WTC11 (cell line): Measurements from ENCODE around the gene ATG16L1. TPM values are rescaled to one million over a fixed set of nuclear protein-coding genes. Genes with fewer than 3 reads are reported as not detected.

ENCODE experiments used
- ATAC-seq: fragments of 200-7000 bp; cut with Tn5 transposase; 2 replicates; pipeline ENCODE4 v1.10.0; 2021; ENCODE audit warnings: mild to moderate bottlenecking, moderate library complexity
- CTCF ChIA-PET: fragments of 300-600 bp; sonication (Branson Sonifier 250); formaldehyde crosslinking; loops from one replicate; lab custom pipeline; 2021; ENCODE audit warnings: antibody characterized with exemption; lab: Charles Lee
- POLR2A ChIA-PET: fragments of 350-600 bp; sonication (Branson Sonifier 250); formaldehyde crosslinking; loops from one replicate; lab custom pipeline; 2021; ENCODE audit warnings: antibody characterized with exemption; lab: Charles Lee
- DNase-seq: peaks from one replicate; pipeline ENCODE4 v3.0.0; 2021; ENCODE audit warnings: low spot score
- H3K27ac Mint-ChIP-seq: 2 replicates; pipeline ENCODE4 v1.8.0; 2021; ENCODE audit warnings: mixed read lengths
- H3K27me3 Mint-ChIP-seq: 2 replicates; pipeline ENCODE4 v1.8.0; 2021; ENCODE audit warnings: low read depth, mild to moderate bottlenecking, moderate library complexity, mixed read lengths
- H3K36me3 Mint-ChIP-seq: 2 replicates; pipeline ENCODE4 v1.8.0; 2021; ENCODE audit warnings: mixed read lengths
- H3K4me1 Mint-ChIP-seq: 2 replicates; pipeline ENCODE4 v1.8.0; 2022; ENCODE audit warnings: mixed read lengths
- H3K4me3 Mint-ChIP-seq: 2 replicates; pipeline ENCODE4 v1.8.0; 2021; ENCODE audit warnings: mild to moderate bottlenecking, moderate library complexity, mixed read lengths
- H3K9me3 Mint-ChIP-seq: 2 replicates; pipeline ENCODE4 v1.8.0; 2021; ENCODE audit warnings: mixed read lengths
- AR ChIP-seq: fragments of 250-450 bp; sonication (Bioruptor Pico); IDR thresholded peaks from 2 replicates; pipeline ENCODE4 v1.9.0; 2021; ENCODE audit warnings: mild to moderate bottlenecking
- CREM ChIP-seq: sonication (generic); formaldehyde crosslinking; IDR thresholded peaks from 2 replicates; pipeline ENCODE4 v1.8.1; 2022; ENCODE audit warnings: mild to moderate bottlenecking, missing genetic modification reagents, moderate library complexity
- E2F1 ChIP-seq: sonication (generic); formaldehyde crosslinking; IDR thresholded peaks from 2 replicates; pipeline ENCODE4 v1.8.0; 2022; ENCODE audit warnings: mild to moderate bottlenecking, missing genetic modification reagents
- ELF4 ChIP-seq: sonication (generic); formaldehyde crosslinking; IDR thresholded peaks from 2 replicates; pipeline ENCODE4 v1.8.1; 2022; ENCODE audit warnings: low read depth, mild to moderate bottlenecking, moderate library complexity, missing genetic modification reagents
- ETV6 ChIP-seq: sonication (generic); formaldehyde crosslinking; IDR thresholded peaks from 2 replicates; pipeline ENCODE4 v1.8.1; 2022; ENCODE audit warnings: mild to moderate bottlenecking, missing genetic modification reagents
- FOXP1 ChIP-seq: sonication (generic); formaldehyde crosslinking; IDR thresholded peaks from 2 replicates; pipeline ENCODE4 v1.8.0; 2022; ENCODE audit warnings: missing genetic modification reagents, mild to moderate bottlenecking, moderate library complexity, borderline replicate concordance
- IRF2 ChIP-seq: sonication (generic); formaldehyde crosslinking; IDR thresholded peaks from 2 replicates; pipeline ENCODE4 v1.8.0; 2022; ENCODE audit warnings: low read depth, missing genetic modification reagents, borderline replicate concordance
- MYBL2 ChIP-seq: sonication (generic); formaldehyde crosslinking; IDR thresholded peaks from 2 replicates; pipeline ENCODE4 v1.8.1; 2023; ENCODE audit warnings: mild to moderate bottlenecking, moderate library complexity, missing genetic modification reagents
- NR3C1 ChIP-seq: sonication (generic); formaldehyde crosslinking; conservative IDR thresholded peaks from 2 replicates; pipeline ENCODE4 v1.8.1; 2023; ENCODE audit warnings: low read depth, mild to moderate bottlenecking, missing genetic modification reagents
- SMAD3 ChIP-seq: sonication (generic); formaldehyde crosslinking; IDR thresholded peaks from 2 replicates; pipeline ENCODE4 v1.8.0; 2022; ENCODE audit warnings: missing genetic modification reagents, mild to moderate bottlenecking, borderline replicate concordance
- SMAD4 ChIP-seq: sonication (generic); formaldehyde crosslinking; IDR thresholded peaks from 2 replicates; pipeline ENCODE4 v1.8.0; 2022; ENCODE audit warnings: mild to moderate bottlenecking, missing genetic modification reagents
- STAT6 ChIP-seq: sonication (generic); formaldehyde crosslinking; conservative IDR thresholded peaks from 2 replicates; pipeline ENCODE4 v1.8.1; 2023; ENCODE audit warnings: mild to moderate bottlenecking, low read depth, missing genetic modification reagents, moderate library complexity
- TCF7 ChIP-seq: sonication (generic); formaldehyde crosslinking; IDR thresholded peaks from 2 replicates; pipeline ENCODE4 v1.8.0; 2022; ENCODE audit warnings: mild to moderate bottlenecking, low read depth, missing genetic modification reagents, moderate library complexity
- ZBTB21 ChIP-seq: sonication (generic); formaldehyde crosslinking; IDR thresholded peaks from 2 replicates; pipeline ENCODE4 v1.8.1; 2023; ENCODE audit warnings: mild to moderate bottlenecking, missing genetic modification reagents, borderline replicate concordance
- ZNF396 ChIP-seq: fragments of 250-450 bp; sonication (Bioruptor Pico); IDR thresholded peaks from 2 replicates; pipeline ENCODE4 v1.8.0; 2021; ENCODE audit warnings: mild to moderate bottlenecking, moderate library complexity, borderline replicate concordance
- total RNA-seq: library from RNA; stranded (reverse); gene quantifications from 3 replicates; pipeline ENCODE4 v1.2.3, GENCODE V29; 2021
- TF ChIP-seq, protein P1 (sequence below): sonication (generic); formaldehyde crosslinking; IDR thresholded peaks from 2 replicates; pipeline ENCODE4 v1.8.1; 2023; ENCODE audit warnings: mild to moderate bottlenecking, missing genetic modification reagents, moderate library complexity
- TF ChIP-seq, protein P2 (sequence below): fragments of 200-600 bp; IDR thresholded peaks from 2 replicates; pipeline ENCODE4 v1.8.0; 2022; ENCODE audit warnings: antibody characterized with exemption
- TF ChIP-seq, protein P3 (sequence below): sonication (generic); formaldehyde crosslinking; IDR thresholded peaks from 2 replicates; pipeline ENCODE4 v1.8.1; 2022; ENCODE audit warnings: mild to moderate bottlenecking, missing genetic modification reagents, moderate library complexity, borderline replicate concordance
- TF ChIP-seq, protein P4 (sequence below): sonication (generic); formaldehyde crosslinking; IDR thresholded peaks from 2 replicates; pipeline ENCODE4 v1.8.0; 2022; ENCODE audit warnings: mild to moderate bottlenecking, missing genetic modification reagents
- TF ChIP-seq, protein P5 (sequence below): sonication (generic); formaldehyde crosslinking; IDR thresholded peaks from 2 replicates; pipeline ENCODE4 v1.8.0; 2023; ENCODE audit warnings: missing genetic modification reagents

ATG16L1 gene
- total RNA-seq, 1 experiment from 2014 or later, result 31.8 TPM

DNA sequence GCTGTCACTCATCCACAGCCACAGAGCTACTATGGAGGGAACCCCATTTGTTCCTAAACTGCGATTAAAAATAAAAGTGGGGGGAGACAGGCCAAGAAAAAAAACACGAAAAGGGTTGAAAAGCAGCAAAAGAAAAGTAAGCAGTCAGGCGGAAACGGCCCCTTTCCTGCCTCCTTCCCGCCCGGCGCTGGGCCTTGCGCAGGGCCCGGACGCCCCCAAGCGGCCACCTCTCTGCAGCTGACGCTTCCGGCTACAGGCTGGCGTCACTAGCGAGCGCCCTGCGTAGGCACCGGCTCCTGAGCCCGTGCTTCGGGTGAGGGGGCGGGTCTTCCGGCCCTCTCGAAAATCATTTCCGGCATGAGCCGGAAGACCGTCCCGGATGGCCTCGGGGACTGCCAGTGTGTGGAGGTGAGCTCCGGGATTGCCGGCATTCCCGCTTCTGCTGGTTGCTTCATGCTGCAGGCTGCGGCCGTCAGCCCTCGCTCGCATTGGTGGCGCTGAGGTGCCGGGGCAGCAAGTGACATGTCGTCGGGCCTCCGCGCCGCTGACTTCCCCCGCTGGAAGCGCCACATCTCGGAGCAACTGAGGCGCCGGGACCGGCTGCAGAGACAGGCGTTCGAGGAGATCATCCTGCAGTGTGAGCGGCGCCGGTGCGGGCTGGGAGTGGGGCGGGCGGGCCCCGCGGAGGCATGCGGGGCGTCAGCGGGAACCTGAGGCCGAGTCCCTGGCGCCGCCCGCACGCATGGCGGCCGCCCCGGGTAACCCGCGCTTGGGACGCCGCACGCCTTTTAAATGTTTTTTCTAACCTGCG, at the start of gene ATG16L1 (continued):
- TF ChIP-seq, protein P1, sequence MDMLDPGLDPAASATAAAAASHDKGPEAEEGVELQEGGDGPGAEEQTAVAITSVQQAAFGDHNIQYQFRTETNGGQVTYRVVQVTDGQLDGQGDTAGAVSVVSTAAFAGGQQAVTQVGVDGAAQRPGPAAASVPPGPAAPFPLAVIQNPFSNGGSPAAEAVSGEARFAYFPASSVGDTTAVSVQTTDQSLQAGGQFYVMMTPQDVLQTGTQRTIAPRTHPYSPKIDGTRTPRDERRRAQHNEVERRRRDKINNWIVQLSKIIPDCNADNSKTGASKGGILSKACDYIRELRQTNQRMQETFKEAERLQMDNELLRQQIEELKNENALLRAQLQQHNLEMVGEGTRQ (CRISPR knock-in tag), result no peak
- TF ChIP-seq, protein P2, sequence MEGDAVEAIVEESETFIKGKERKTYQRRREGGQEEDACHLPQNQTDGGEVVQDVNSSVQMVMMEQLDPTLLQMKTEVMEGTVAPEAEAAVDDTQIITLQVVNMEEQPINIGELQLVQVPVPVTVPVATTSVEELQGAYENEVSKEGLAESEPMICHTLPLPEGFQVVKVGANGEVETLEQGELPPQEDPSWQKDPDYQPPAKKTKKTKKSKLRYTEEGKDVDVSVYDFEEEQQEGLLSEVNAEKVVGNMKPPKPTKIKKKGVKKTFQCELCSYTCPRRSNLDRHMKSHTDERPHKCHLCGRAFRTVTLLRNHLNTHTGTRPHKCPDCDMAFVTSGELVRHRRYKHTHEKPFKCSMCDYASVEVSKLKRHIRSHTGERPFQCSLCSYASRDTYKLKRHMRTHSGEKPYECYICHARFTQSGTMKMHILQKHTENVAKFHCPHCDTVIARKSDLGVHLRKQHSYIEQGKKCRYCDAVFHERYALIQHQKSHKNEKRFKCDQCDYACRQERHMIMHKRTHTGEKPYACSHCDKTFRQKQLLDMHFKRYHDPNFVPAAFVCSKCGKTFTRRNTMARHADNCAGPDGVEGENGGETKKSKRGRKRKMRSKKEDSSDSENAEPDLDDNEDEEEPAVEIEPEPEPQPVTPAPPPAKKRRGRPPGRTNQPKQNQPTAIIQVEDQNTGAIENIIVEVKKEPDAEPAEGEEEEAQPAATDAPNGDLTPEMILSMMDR, result peak; percentile 65
- TF ChIP-seq FOXP1 (CRISPR knock-in tag) (peak; percentile 75; the same call in 1 of the 2 replicates), TCF7 (CRISPR knock-in tag) (no peak), IRF2 (no peak), STAT6 (no peak), ZBTB21 (CRISPR knock-in tag) (peak; percentile 76), ETV6 (CRISPR knock-in tag) (peak; percentile 76), MYBL2 (CRISPR knock-in tag) (peak; percentile 38; the same call in 1 of the 2 replicates), E2F1 (CRISPR knock-in tag) (0 out of 2 replicates have a peak, but pooled peaks have one; percentile 35), SMAD3 (CRISPR knock-in tag) (0 out of 2 replicates have a peak, but pooled peaks have one; percentile 13), CREM (CRISPR knock-in tag) (peak; percentile 98), ZNF396 (no peak)
- TF ChIP-seq, protein P3, sequence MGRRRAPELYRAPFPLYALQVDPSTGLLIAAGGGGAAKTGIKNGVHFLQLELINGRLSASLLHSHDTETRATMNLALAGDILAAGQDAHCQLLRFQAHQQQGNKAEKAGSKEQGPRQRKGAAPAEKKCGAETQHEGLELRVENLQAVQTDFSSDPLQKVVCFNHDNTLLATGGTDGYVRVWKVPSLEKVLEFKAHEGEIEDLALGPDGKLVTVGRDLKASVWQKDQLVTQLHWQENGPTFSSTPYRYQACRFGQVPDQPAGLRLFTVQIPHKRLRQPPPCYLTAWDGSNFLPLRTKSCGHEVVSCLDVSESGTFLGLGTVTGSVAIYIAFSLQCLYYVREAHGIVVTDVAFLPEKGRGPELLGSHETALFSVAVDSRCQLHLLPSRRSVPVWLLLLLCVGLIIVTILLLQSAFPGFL (CRISPR knock-in tag), result peak; percentile 81; the same call in 1 of the 2 replicates
- TF ChIP-seq, protein P4, sequence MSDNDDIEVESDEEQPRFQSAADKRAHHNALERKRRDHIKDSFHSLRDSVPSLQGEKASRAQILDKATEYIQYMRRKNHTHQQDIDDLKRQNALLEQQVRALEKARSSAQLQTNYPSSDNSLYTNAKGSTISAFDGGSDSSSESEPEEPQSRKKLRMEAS (CRISPR knock-in tag), result peak; percentile 62

GRCh38 chr2:233202531-233202944, 48.9 kb upstream of the ATG16L1 start:
- Mint-ChIP-seq H3K27me3 (peaks cover 26% of the 10 kb centered on the region), H3K4me1 (peaks cover 9% of the 10 kb centered on the region), H3K4me3 (no peak overlapping the region), H3K36me3 (peaks cover 22% of the 10 kb centered on the region)
- TF ChIP-seq, protein P5, sequence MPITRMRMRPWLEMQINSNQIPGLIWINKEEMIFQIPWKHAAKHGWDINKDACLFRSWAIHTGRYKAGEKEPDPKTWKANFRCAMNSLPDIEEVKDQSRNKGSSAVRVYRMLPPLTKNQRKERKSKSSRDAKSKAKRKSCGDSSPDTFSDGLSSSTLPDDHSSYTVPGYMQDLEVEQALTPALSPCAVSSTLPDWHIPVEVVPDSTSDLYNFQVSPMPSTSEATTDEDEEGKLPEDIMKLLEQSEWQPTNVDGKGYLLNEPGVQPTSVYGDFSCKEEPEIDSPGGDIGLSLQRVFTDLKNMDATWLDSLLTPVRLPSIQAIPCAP, result no peak
- TF ChIP-seq SMAD3 (CRISPR knock-in tag) (no peak), AR (CRISPR knock-in tag) (no peak), NR3C1 (CRISPR knock-in tag) (no peak), SMAD4 (no peak), ELF4 (CRISPR knock-in tag) (no peak), ZNF396 (no peak)
- TF ChIP-seq, protein P3 (CRISPR knock-in tag), result no peak
- TF ChIP-seq, all 79 proteins: peak for 0
- no peak overlapping the region for H3K27ac Mint-ChIP-seq
- DNase-seq (no peak), ATAC-seq (no peak)
- CTCF ChIA-PET, result no interaction called here
- POLR2A ChIA-PET, result no interaction called here
- H3K9me3 Mint-ChIP-seq, result peaks cover 17% of the 10 kb centered on the region
